H1 (cell line): ENCODE results near the gene ARL6IP6. TPM values are rescaled to one million over a fixed set of nuclear protein-coding genes. Genes with fewer than 3 reads are reported as not detected.

Experiments used
- CEBPB ChIP-seq: IDR thresholded peaks from 2 replicates; pipeline ENCODE4 v1.6.1; 2012; ENCODE audit warnings: low read depth, low read length
- CTCF ChIP-seq, 3 experiments: IDR thresholded peaks; 1 replicate in 2 of 3; 2 replicates in 1 of 3; pipeline versions ENCODE4 v1.5.1 to v1.6.1; 2011; ENCODE audit warnings: low read length in 3 of 3, mild to moderate bottlenecking in 3 of 3, inconsistent platforms in 2 of 3, low read depth in 1 of 3, moderate library complexity in 1 of 3; ENCODE audit not compliant: insufficient read depth in 1 of 3; ENCODE audit errors: control extremely low read depth in 1 of 3
- polyA plus RNA-seq, 7 experiments: library from polyadenylated mRNA; depleted of rRNA in 3 of 7; stranded (reverse) in 5 of 7; unstranded in 2 of 7; fragments of >200 nt in 5 of 7; fragments of 200-250 nt in 2 of 7; gene quantifications; 1 replicate in 5 of 7; 2 replicates in 1 of 7; 4 replicates in 1 of 7; pipeline versions ENCODE4 v1.2.1 to v1.2.3, GENCODE V29; 2011 to 2013; ENCODE audit warnings: missing spikeins in 2 of 7, mixed read lengths in 2 of 7
- total RNA-seq: library from RNA; stranded (reverse); fragmentation: NEBNext Ultra II Directional; extraction: Animal tissue kit (Norgen Biotek cat#: 25700); gene quantifications from 2 replicates; pipeline ENCODE4 v1.2.1, GENCODE V29; 2021
- TF ChIP-seq, protein P1 (sequence below): fragments of 300-600 bp; sonication (generic); IDR thresholded peaks from 2 replicates; pipeline ENCODE4 v1.7.1; 2012; ENCODE audit warnings: low read length, moderate library complexity, mild to moderate bottlenecking, inconsistent platforms; ENCODE audit not compliant: insufficient replicate concordance

The ARL6IP6 gene
- total and polyA plus RNA-seq, 2 of the 8 experiments (the other 6 are each of a cell fraction or from before 2014, with no cell fraction given) = 47.3 to 92.9 TPM

- TF ChIP-seq, protein P1, sequence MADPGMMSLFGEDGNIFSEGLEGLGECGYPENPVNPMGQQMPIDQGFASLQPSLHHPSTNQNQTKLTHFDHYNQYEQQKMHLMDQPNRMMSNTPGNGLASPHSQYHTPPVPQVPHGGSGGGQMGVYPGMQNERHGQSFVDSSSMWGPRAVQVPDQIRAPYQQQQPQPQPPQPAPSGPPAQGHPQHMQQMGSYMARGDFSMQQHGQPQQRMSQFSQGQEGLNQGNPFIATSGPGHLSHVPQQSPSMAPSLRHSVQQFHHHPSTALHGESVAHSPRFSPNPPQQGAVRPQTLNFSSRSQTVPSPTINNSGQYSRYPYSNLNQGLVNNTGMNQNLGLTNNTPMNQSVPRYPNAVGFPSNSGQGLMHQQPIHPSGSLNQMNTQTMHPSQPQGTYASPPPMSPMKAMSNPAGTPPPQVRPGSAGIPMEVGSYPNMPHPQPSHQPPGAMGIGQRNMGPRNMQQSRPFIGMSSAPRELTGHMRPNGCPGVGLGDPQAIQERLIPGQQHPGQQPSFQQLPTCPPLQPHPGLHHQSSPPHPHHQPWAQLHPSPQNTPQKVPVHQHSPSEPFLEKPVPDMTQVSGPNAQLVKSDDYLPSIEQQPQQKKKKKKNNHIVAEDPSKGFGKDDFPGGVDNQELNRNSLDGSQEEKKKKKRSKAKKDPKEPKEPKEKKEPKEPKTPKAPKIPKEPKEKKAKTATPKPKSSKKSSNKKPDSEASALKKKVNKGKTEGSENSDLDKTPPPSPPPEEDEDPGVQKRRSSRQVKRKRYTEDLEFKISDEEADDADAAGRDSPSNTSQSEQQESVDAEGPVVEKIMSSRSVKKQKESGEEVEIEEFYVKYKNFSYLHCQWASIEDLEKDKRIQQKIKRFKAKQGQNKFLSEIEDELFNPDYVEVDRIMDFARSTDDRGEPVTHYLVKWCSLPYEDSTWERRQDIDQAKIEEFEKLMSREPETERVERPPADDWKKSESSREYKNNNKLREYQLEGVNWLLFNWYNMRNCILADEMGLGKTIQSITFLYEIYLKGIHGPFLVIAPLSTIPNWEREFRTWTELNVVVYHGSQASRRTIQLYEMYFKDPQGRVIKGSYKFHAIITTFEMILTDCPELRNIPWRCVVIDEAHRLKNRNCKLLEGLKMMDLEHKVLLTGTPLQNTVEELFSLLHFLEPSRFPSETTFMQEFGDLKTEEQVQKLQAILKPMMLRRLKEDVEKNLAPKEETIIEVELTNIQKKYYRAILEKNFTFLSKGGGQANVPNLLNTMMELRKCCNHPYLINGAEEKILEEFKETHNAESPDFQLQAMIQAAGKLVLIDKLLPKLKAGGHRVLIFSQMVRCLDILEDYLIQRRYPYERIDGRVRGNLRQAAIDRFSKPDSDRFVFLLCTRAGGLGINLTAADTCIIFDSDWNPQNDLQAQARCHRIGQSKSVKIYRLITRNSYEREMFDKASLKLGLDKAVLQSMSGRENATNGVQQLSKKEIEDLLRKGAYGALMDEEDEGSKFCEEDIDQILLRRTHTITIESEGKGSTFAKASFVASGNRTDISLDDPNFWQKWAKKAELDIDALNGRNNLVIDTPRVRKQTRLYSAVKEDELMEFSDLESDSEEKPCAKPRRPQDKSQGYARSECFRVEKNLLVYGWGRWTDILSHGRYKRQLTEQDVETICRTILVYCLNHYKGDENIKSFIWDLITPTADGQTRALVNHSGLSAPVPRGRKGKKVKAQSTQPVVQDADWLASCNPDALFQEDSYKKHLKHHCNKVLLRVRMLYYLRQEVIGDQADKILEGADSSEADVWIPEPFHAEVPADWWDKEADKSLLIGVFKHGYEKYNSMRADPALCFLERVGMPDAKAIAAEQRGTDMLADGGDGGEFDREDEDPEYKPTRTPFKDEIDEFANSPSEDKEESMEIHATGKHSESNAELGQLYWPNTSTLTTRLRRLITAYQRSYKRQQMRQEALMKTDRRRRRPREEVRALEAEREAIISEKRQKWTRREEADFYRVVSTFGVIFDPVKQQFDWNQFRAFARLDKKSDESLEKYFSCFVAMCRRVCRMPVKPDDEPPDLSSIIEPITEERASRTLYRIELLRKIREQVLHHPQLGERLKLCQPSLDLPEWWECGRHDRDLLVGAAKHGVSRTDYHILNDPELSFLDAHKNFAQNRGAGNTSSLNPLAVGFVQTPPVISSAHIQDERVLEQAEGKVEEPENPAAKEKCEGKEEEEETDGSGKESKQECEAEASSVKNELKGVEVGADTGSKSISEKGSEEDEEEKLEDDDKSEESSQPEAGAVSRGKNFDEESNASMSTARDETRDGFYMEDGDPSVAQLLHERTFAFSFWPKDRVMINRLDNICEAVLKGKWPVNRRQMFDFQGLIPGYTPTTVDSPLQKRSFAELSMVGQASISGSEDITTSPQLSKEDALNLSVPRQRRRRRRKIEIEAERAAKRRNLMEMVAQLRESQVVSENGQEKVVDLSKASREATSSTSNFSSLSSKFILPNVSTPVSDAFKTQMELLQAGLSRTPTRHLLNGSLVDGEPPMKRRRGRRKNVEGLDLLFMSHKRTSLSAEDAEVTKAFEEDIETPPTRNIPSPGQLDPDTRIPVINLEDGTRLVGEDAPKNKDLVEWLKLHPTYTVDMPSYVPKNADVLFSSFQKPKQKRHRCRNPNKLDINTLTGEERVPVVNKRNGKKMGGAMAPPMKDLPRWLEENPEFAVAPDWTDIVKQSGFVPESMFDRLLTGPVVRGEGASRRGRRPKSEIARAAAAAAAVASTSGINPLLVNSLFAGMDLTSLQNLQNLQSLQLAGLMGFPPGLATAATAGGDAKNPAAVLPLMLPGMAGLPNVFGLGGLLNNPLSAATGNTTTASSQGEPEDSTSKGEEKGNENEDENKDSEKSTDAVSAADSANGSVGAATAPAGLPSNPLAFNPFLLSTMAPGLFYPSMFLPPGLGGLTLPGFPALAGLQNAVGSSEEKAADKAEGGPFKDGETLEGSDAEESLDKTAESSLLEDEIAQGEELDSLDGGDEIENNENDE = no peak
- TF ChIP-seq CEBPB (no peak), CTCF (IDR thresholded peaks at IDR 0.05; ENCODE audit: control extremely low read depth in 1 of 3, insufficient read depth in 1 of 3, low read depth in 1 of 3, low read length in 3 of 3) (no peak)
Measured at GRCh38 chr2:152804687-152805408, 86.4 kb downstream of the ARL6IP6 start (continued).
